T follicular helper cell (primary cell): Measurements from ENCODE around the gene SUGP2.

ENCODE experiments used
- DNase-seq: peaks from one replicate; pipeline ENCODE4 v3.0.0-alpha.2; 2020; ENCODE audit warnings: low read depth
- total RNA-seq, 2 experiments: gene quantifications; one replicate each; lab custom pipeline; 2026; lab: John Stamatoyannopoulos, UW

The SUGP2 gene
- total RNA-seq, result 106 to 202 reads per million in 2 experiments

GRCh38 chr19:19033426-19034203 lies at the start of gene SUGP2, which contains the start of gene ARMC6:
Gene SUGP2 (minus strand): TSS chr19:19033517. CDS start chr19:19031071, 2,446 bp downstream.
Gene ARMC6 (plus strand): TSS chr19:19033603. CDS start chr19:19034210, 607 bp downstream.
- DNase-seq, result peak; percentile 81

GRCh38 chr19:19081642-19082151 lies 48.4 kb upstream of the SUGP2 start:
- no peak for DNase-seq

GRCh38 chr19:19079571-19079970 lies 46.3 kb upstream of the SUGP2 start:
- no peak for DNase-seq

- no peak for DNase-seq
Measured at GRCh38 chr19:19078801-19079200, 45.5 kb upstream of the SUGP2 start.

- DNase-seq, result no peak
Measured at GRCh38 chr19:19077103-19077502, 43.8 kb upstream of the SUGP2 start.

GRCh38 chr19:19076476-19076875 lies 43.2 kb upstream of the SUGP2 start:
- DNase-seq, result no peak

GRCh38 chr19:19075126-19075525 lies 41.8 kb upstream of the SUGP2 start:
- no peak for DNase-seq

- DNase-seq, result no peak
Measured at GRCh38 chr19:19074196-19074882, 41.0 kb upstream of the SUGP2 start.

GRCh38 chr19:19071897-19072296 lies 38.6 kb upstream of the SUGP2 start:
- DNase-seq, result no peak

GRCh38 chr19:19068659-19069654 lies 35.6 kb upstream of the SUGP2 start:
- DNase-seq, result no peak

GRCh38 chr19:19067276-19068072 lies 34.2 kb upstream of the SUGP2 start:
- DNase-seq, result no peak

- DNase-seq, result no peak
Measured at GRCh38 chr19:19064811-19065745, 31.8 kb upstream of the SUGP2 start.

- no peak for DNase-seq
Measured at GRCh38 chr19:19064098-19064722, 30.9 kb upstream of the SUGP2 start.

GRCh38 chr19:19063183-19064097 lies 30.1 kb upstream of the SUGP2 start, which contains the start of gene SLC25A42:
Gene SLC25A42 (plus strand): TSS chr19:19063994. CDS start chr19:19096125, 32,131 bp downstream.
- DNase-seq, result peak; percentile 99

GRCh38 chr19:19062454-19063182 lies 29.3 kb upstream of the SUGP2 start:
- DNase-seq, result no peak

- DNase-seq, result no peak
Measured at GRCh38 chr19:19061506-19061905, 28.2 kb upstream of the SUGP2 start.
